Erythroblast (primary cell): ENCODE results near the gene P3H4.

Experiments used
- GATA1 ChIP-seq: IDR thresholded peaks from 2 replicates; pipeline ENCODE4 v1.6.1; 2011; ENCODE audit warnings: low read depth, mild to moderate bottlenecking, control low read depth, low read length, moderate library complexity
- POLR2A ChIP-seq: IDR thresholded peaks from 2 replicates; pipeline ENCODE4 v1.6.1; 2011; ENCODE audit warnings: mild to moderate bottlenecking, low read length

DNA sequence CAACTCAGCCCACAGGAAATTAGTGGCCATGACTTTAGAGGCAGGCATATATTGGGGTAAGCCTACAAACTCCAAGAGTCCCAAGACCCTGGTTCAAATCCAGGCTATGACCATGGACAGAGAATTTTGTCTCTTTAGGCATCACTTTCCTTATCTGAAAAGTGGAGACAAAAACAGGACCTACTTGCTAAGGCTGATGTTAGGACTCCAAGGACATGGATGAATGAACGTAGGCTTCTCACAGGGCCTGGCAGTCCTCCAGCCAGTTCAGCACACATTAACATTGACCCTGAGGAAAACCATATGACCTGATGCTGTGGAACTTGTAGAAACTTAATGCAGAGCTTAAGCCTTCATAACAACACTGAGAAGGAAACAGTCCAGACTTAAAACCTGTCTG, 2.4 kb upstream of the P3H4 start:
- TF ChIP-seq POLR2A (no peak), GATA1 (no peak)
